Measurements from ENCODE around the gene ORC3.

DNA sequence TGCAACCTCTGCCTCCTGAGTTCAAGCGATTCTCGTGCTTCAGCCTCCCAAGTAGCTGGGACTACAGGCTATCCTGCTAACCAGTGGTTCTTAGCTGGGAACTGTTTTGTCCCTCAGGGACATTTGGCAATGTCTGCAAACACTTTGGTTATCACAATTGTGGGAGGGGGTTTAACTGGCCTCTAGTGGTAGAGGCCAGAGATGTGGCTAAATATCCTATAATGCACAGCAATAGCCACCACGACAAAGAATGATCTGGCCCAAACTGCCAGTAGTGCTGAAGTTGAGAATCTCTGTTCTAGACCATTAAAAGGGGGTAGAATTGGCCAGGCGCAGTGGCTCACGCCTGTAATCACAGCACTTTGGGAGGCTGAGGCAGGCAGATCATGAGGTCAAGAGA is 83.3 kb downstream of the ORC3 start:
- TF ChIP-seq, protein P1, sequence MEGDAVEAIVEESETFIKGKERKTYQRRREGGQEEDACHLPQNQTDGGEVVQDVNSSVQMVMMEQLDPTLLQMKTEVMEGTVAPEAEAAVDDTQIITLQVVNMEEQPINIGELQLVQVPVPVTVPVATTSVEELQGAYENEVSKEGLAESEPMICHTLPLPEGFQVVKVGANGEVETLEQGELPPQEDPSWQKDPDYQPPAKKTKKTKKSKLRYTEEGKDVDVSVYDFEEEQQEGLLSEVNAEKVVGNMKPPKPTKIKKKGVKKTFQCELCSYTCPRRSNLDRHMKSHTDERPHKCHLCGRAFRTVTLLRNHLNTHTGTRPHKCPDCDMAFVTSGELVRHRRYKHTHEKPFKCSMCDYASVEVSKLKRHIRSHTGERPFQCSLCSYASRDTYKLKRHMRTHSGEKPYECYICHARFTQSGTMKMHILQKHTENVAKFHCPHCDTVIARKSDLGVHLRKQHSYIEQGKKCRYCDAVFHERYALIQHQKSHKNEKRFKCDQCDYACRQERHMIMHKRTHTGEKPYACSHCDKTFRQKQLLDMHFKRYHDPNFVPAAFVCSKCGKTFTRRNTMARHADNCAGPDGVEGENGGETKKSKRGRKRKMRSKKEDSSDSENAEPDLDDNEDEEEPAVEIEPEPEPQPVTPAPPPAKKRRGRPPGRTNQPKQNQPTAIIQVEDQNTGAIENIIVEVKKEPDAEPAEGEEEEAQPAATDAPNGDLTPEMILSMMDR (optimal IDR thresholded peaks at IDR 0.05 in 1 of 3, IDR thresholded peaks at IDR 0.05 in 1 of 3, conservative IDR thresholded peaks at IDR 0.05 in 1 of 3; ENCODE audit: extremely low read depth in 1 of 3, insufficient read depth in 2 of 3, low read length in 3 of 3) = no peak
- no peak for TF ChIP-seq EZH2 (IDR thresholded peaks at IDR 0.05; ENCODE audit: low read length)

Measured in keratinocyte (primary cell).